Measurements from ENCODE around the gene MPPED2.

The MPPED2 gene

GRCh38 chr11:30586251-30587144, at the start of gene MPPED2:
Gene MPPED2 (minus strand): TSS chr11:30586353. CDS start chr11:30580373, 5,980 bp downstream.
- no peak for DNase-seq

GRCh38 chr11:30635401-30635989, 49.3 kb upstream of the MPPED2 start:
- peak; percentile 53 for DNase-seq

DNA sequence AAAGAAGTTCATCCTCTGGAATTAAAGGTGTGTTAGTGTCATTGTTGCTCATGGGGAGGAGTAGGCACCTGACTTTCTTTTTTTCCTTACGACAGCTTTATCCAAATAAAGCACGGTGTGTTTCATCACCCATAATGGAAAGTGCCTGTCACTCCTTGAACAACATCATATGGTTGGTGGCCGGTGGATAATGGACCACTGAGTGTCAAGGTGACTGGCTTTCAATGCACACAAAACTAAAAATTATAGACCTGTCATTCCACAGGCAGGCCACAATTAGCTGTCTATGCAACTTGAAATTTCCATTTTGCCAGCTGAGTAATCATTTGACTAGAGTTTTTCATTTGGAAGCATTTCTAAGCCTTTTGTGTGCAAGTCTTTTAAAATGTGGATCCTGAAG, 45.0 kb upstream of the MPPED2 start:
- no peak for DNase-seq

DNA sequence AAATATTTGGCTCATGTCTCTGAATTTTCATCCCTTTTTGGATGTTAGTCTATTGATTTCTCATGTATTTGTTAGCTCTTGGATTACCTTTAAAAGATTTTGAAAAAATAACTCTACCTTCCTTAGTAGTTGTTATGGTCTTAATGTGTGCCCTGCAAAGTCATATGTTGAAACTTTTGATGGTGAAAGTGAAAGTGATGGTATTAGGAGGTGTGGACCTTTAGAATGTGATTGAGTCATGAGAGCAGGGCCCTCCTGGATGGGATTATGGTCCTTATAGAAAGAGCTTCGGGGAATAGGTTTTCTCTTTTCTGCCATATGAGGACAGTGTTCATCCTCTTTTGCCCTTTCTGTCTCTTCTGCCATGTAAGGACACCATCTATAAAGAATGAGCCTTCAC, 33.6 kb upstream of the MPPED2 start:
- no peak for DNase-seq

DNA sequence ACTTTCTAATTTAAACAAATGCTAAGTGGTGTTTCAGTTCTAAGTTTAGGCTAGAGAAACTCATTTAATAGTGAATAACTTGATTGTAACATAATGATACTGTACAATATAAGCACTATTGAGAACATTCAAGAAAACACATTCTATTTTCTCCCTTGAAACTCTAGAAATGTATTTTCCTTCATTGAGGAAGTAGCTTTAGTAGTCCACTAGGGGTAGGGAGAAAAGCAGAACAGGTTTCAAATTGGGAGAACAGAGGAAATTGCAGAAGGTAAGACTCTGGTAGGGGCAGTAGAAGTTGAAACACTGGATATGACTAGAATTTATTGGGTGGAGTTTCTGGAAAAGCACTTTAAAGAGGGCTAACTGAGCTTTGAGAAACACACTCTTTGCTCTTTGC, 31.6 kb upstream of the MPPED2 start:
- no peak for DNase-seq

- no peak for DNase-seq
Observed at GRCh38 chr11:30610628-30611027, 24.5 kb upstream of the MPPED2 start.

GRCh38 chr11:30608534-30608933, 22.4 kb upstream of the MPPED2 start:
- no peak for DNase-seq

DNA sequence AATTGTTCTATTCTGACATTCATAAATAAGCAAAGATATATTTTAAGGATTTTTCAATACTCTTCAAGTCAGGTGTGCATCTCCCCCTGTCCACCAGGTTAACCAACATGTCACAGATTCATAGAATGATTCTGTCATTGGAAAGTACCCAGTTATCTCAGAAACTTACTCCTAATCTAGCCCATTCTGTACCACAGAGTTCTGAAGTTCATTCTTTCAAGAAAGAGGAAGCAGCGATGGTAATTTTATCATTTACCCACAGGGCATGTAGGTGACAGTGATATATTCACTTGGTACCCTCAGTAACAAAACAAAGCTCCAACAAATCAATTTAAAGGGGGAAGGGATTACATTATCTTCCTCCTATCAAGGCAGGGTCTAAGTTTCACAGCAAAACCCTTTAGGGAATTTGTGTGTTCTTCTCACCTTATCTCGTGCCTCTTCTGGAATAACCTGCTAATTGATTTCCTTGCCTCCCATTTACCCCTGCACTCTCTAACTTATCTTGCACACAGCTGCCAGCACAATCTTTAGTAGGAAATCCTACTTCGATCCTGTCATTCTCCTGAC, 19.0 kb upstream of the MPPED2 start:
- no peak for DNase-seq

- no peak for DNase-seq
Observed at GRCh38 chr11:30603357-30603756, 17.2 kb upstream of the MPPED2 start.

DNA sequence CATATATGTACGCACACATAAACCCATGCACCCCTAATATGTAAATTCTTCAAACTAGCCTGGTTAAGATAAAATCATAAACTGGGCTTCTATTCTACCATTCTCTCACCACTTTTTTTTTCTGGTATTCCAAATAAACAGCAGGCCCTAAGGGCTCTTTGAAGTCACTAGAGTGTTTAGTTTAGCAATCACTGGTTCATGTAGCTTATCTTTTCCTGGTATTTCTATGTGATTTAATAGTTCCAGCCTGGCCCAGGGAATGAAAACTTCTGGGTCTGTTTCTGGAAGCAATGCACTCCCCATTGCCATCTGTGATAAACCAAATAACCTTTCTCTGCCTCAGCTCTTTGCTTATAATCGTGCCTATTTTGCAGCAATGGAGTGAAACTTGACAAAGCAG, 10.7 kb upstream of the MPPED2 start:
- no peak for DNase-seq

- no peak for DNase-seq
Observed at GRCh38 chr11:30595934-30596333, 9.8 kb upstream of the MPPED2 start.

DNA sequence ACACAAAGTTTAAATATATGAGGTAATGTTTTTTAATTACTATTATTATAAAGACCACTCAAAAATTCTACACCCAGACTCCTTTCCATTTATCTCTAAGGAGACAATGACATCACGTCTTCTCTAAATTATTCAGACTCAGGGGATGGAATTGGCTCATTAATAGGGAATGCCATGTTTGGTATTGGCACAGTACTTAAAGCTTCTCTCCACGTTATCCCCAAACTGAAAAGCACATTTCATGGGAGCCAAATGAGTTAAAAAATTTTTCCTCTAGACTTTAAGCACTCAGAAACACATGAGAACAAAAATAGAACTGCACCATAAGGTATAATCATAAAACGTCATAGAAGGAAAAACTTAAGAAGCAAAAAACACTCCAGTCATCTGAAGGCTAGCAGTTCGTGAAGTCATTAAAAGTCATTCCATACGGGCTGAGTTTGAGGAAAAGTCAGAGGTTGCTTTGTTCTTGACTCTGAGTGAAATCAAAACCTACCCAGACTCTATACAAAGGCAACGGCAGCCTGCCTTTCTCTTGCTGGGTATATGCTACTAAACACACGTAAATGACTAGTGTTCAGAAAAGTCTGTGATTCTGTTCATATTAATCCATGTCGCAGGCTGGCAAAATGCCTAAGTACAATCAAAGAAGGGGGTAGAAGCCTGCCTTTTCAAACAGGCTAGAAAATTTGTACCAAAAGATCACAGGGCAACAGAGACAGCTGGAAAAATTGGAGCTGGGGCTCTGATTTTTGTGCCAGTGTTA, 8.7 kb upstream of the MPPED2 start:
- peak; percentile 49 for DNase-seq

- DNase-seq, result no peak
Observed at GRCh38 chr11:30587269-30587812, 1.2 kb upstream of the MPPED2 start.

- DNase-seq, result peak; percentile 83
Observed at GRCh38 chr11:30585892-30586250, 282 bp downstream of the MPPED2 start.

DNA sequence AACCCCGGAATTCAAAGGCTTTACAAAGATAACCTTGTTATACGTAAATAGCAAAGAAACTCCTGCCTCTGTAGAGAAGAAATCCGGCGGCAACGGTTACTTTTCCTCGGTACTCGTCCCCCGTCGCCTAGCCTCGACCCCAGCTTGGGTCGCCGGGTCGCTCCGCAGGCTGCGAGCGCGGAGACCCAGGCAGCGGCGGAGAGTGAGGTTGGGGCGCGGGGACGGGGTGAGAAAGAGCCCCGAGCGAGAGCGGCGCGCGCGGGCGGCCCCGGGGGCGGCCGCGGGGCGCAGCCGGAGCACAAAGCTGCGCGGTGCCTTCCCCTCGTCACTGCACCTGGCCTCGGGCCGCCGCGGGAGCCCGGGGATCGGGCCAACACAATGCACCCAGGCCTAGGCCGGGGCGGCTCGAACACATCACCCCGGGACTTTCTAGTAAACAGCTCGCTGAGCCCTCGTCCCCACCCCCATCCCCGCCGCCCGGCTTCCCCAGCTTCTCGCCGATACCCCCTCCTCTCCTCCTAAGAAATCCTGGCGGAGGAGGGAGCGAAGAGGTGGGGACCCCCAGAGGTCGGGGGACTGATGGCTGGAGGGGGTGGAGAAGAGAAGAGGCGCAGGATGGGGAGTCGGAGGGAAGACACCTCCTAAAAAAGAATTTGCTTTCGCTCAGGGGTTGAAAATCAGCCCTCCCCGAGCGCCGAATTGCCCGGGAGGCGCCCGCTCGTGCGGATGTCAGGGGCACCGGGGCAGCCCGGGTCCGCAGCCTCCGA, 845 bp downstream of the MPPED2 start:
- peak; percentile 78 for DNase-seq

GRCh38 chr11:30583476-30584280, 2.5 kb downstream of the MPPED2 start:
- DNase-seq, result peak; percentile 82

DNA sequence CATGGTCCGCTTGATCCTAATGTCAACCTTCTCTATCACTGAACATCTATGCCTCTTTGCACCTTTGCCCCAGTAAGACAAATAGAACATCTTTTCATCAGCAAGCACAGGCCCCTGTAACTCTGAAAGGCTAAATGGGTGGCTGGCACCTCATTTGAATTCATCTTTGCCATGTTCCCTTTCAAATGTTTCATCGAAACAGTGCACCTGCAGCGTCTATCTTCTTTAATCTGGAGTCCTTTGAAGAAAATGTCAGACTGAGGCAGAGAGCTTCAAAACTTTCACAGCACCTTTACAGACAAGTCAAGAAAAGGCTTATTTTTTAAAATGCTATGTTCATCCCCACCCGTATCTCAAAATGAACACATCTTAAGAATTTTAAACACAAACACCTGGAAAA, 3.4 kb downstream of the MPPED2 start:
- DNase-seq, result no peak

DNA sequence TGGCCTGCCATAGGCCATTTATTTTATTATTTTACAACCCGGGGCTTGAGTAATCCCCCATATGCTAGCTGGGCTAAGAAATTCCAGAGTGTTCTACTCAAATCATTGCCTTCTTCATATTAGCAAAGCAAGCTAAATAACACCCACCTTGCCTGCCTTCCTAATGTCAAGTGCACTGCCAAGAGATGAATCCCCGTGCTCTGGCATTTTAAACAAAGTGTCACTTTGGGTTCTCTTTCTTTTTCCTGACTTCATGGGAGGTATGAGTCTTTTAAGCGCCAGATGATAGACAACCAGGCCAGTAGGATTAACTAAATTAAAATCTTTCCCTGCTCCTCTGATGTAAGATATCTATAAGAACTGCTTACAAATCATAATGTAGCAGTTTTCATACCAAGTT, 4.5 kb downstream of the MPPED2 start:
- no peak for DNase-seq

GRCh38 chr11:30580573-30580972, 5.6 kb downstream of the MPPED2 start:
- no peak for DNase-seq

GRCh38 chr11:30579415-30580175, 6.6 kb downstream of the MPPED2 start:
- no peak for DNase-seq

GRCh38 chr11:30578406-30578805, 7.7 kb downstream of the MPPED2 start:
- no peak for DNase-seq
